Pancreas (tissue), 10 donors: ENCODE measurements around the gene DNAAF5. TPM values are rescaled to one million over a fixed set of nuclear protein-coding genes. Genes with fewer than 3 reads are reported as not detected.
"Not testable (repeated sequence)": the region's sequence is repeated elsewhere in the genome, so short reads cannot be mapped to it uniquely, and the experiment has no call there.

Source experiments
- ATAC-seq, 4 donors: fragments of 200-7000 bp; cut with Tn5 transposase; one replicate each; pipeline versions ENCODE4 v1.8.0 to v1.9.1; 2020; ENCODE audit warnings: mild to moderate bottlenecking in 4 of 4, moderate library complexity in 4 of 4
- DNase-seq, 6 donors: peaks; one replicate each; pipeline ENCODE4 v3.0.0-alpha.2; 2020
- FAIRE-seq: peaks from 2 replicates; lab custom pipeline; 2012; peaks lifted over from hg19 to GRCh38; lab: Jason Lieb, UNC
- H3K27ac ChIP-seq, 4 donors: fragments of 200-600 bp; sonication (generic); 1 replicate in 3 of 4; 2 replicates in 1 of 4; pipeline versions ENCODE4 v1.5.0 to v1.8.0; 2020
- H3K27me3 ChIP-seq, 4 donors: fragments of 200-600 bp; one replicate each; pipeline ENCODE4 v1.8.0; 2021
- H3K36me3 ChIP-seq, 3 donors: fragments of 200-600 bp; sonication (generic) in 1 of 3; one replicate each; pipeline versions ENCODE4 v1.5.0 to v1.8.0; 2020 to 2021
- H3K4me1 ChIP-seq, 3 donors: fragments of 200-600 bp; one replicate each; pipeline ENCODE4 v1.8.0; 2021
- H3K4me3 ChIP-seq, 4 donors: fragments of 200-600 bp; sonication (generic) in 2 of 4; one replicate each; pipeline versions ENCODE4 v1.5.0 to v1.8.0; 2020 to 2021
- H3K9me3 ChIP-seq, 4 donors: fragments of 200-600 bp; one replicate each; pipeline ENCODE4 v1.8.0; 2021
- CTCF ChIP-seq, 4 donors: fragments of 200-600 bp; sonication (generic) in 3 of 4; IDR thresholded peaks; one replicate each; pipeline versions ENCODE4 v1.5.0 to v1.8.0; 2021; ENCODE audit warnings: antibody characterized with exemption in 4 of 4
- WGBS, 2 donors: extraction: QIAGEN DNeasy Blood & Tissue Kit; methylation state at CpG; one replicate each; pipeline ENCODE4 v1.1.7; 2013; 5-methylcytosine and 5-hydroxymethylcytosine counted together
- intact Hi-C, 3 donors: fragments of 100-400 bp; cut with DNase I; formaldehyde crosslinking; loops; one replicate each; pipeline versions ENCODE4 v1.11.1 to v1.14.2; 2022
- polyA plus RNA-seq, 2 donors: library from polyadenylated mRNA; stranded (reverse); fragments of 200-250 nt; gene quantifications; one replicate each; pipeline ENCODE4 v1.2.3, GENCODE V29; 2013
- total RNA-seq, 6 donors: library from RNA; stranded (reverse); fragmentation: NEBNext Ultra II Directional in 4 of 6; extraction: Animal tissue kit (Norgen Biotek cat#: 25700) in 4 of 6; gene quantifications; one replicate each; pipeline versions ENCODE4 v1.2.1 to v1.2.4, GENCODE V29; 2021 to 2023
- donor health status: healthy with polysubstance abuse.
- donor health status: DM: no; HTN: no; CAD: no; lungs with moderate emphysema.
- donor health status: DM: no; HTN: no; CAD: no.
- donor health status: control.
- donor health status: control.
- donor health status: Bipolar disorder and iron deficiency.
- donor health status: DM: yes; HTN: yes; CAD: no.
- donor health status: DM: no; HTN: no; CAD: no.
- donor health status: DM: no; HTN: no; CAD: no.
- donor health status: DM: yes; HTN: yes; CAD: no.

DNAAF5 gene
- total and polyA plus RNA-seq, 8 donors, result 7.7 to 16.6 (median 11.8) TPM

DNA sequence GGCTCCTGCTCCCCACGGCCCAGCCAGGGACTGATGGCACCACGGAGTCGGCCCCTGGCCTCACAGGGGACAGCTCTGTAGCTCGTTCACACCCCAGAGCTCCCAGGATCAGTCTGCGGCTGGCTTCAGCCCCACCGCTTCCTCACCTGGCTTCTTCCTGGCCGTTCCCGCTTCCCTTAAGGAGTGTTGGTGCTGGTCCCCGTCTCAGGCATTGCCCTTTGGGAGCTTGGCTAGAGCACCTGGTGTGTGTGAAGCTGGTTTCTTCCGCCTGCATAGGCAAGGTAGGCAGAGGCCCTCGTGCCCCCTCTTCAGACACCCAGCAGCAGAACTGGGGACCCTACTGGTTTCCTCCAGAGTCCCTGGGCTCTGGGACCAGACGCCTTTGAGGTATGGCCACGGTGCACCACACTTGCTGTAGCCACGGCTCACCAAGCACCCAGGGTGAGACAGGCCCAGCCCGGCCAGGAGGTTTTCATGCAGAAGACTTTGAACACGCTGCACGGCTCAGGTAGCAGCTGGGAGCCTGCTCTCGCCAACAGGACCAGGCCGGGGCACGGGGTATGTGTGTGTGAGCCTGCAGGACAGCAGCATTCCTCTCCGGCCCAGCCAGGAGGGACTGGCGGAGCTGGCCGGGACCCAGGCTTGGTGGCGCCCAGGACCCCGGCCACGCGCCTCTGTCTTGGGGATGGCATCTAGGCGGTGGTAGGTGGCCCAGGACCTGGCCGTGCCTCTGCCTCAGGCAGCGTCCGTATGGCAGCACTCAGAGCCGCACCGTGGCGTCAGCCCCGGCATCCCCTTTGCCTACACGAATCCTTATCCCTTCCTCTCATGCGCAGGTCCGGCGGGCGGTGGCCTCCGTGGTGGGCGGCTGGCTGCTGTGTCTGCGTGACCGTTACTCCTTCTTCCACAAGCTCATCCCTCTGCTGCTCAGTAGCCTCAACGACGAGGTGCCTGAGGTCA is 13.8 kb downstream of the DNAAF5 start:
- H3K27me3 ChIP-seq, result no peaks in the 10 kb centered on the region
- H3K4me1 ChIP-seq, result no peaks in the 10 kb centered on the region
- FAIRE-seq (no peak), DNase-seq (peak in 1 of 6 donors; percentile 62), ATAC-seq (no peak)
- H3K27ac ChIP-seq, result no peak overlapping the region
- H3K9me3 ChIP-seq, result no peaks in the 10 kb centered on the region
- no peak overlapping the region for H3K4me3 ChIP-seq
- 96 to 97% methylated on average over 42 to 46 of the region's 46 CpGs for WGBS, 2 donors
- TF ChIP-seq CTCF (IDR thresholded peaks at IDR 0.05), result no peak
- H3K36me3 ChIP-seq, result peaks cover 0 to 19% (median 0%) of the 10 kb centered on the region in 3 donors
- intact Hi-C loops, result no loop called here

GRCh38 chr7:741191-741671 is 14.7 kb downstream of the DNAAF5 start:
- DNase-seq (peak in 1 of 6 donors; percentile 47), FAIRE-seq (no peak), ATAC-seq (no peak)
- H3K27ac ChIP-seq, result no peak overlapping the region
- intact Hi-C loops, result no loop called here
- H3K27me3 ChIP-seq, result no peaks in the 10 kb centered on the region
- 93 to 94% methylated on average over 17 of the region's 17 CpGs for WGBS, 2 donors
- H3K4me1 ChIP-seq, result no peaks in the 10 kb centered on the region
- TF ChIP-seq CTCF (IDR thresholded peaks at IDR 0.05), result no peak
- H3K9me3 ChIP-seq, result no peaks in the 10 kb centered on the region
- no peak overlapping the region for H3K4me3 ChIP-seq
- peaks cover 0 to 19% (median 0%) of the 10 kb centered on the region in 3 donors for H3K36me3 ChIP-seq

- H3K36me3 ChIP-seq, result peaks cover 0 to 19% (median 0%) of the 10 kb centered on the region in 3 donors
- FAIRE-seq, result no peak
- 89 to 94% methylated on average over 15 of the region's 15 CpGs for WGBS, 2 donors
- no peak overlapping the region for H3K4me3 ChIP-seq
- no peaks in the 10 kb centered on the region for H3K4me1 ChIP-seq
- H3K27me3 ChIP-seq, result no peaks in the 10 kb centered on the region
- peak in 1 of 6 donors; percentile 51 for DNase-seq
- no peak for ATAC-seq
- H3K27ac ChIP-seq, result no peak overlapping the region
- intact Hi-C loops, result no loop called here
- TF ChIP-seq CTCF (IDR thresholded peaks at IDR 0.05), result no peak
- no peaks in the 10 kb centered on the region for H3K9me3 ChIP-seq
Observed at GRCh38 chr7:741850-742249, 15.4 kb downstream of the DNAAF5 start.

- Histone ChIP-seq H3K9me3 (no peaks in the 10 kb centered on the region), H3K27me3 (no peaks in the 10 kb centered on the region), H3K4me1 (no peaks in the 10 kb centered on the region), H3K36me3 (peaks cover 0 to 19% (median 0%) of the 10 kb centered on the region in 3 donors), H3K4me3 (no peak overlapping the region), H3K27ac (no peak overlapping the region)
- FAIRE-seq (no peak), ATAC-seq (no peak), DNase-seq (no peak)
- intact Hi-C loops, result no loop called here
- no peak for TF ChIP-seq CTCF (IDR thresholded peaks at IDR 0.05)
- 85 to 97% methylated on average over 8 of the region's 8 CpGs for WGBS, 2 donors
Observed at GRCh38 chr7:742791-743190, 16.3 kb downstream of the DNAAF5 start.

GRCh38 chr7:743341-744127 is 17.0 kb downstream of the DNAAF5 start:
- peaks cover 0 to 19% (median 0%) of the 10 kb centered on the region in 3 donors for H3K36me3 ChIP-seq
- H3K9me3 ChIP-seq, H3K27ac ChIP-seq, H3K27me3 ChIP-seq, ATAC-seq, H3K4me3 ChIP-seq, intact Hi-C loops, FAIRE-seq, H3K4me1 ChIP-seq: not testable (repeated sequence)
- DNase-seq, result peak in 1 of 6 donors; percentile 18
- WGBS, 2 donors, result 94 to 95% methylated on average over 14 of the region's 14 CpGs

GRCh38 chr7:744128-744520 is 17.6 kb downstream of the DNAAF5 start:
- H3K27me3 ChIP-seq, H3K9me3 ChIP-seq, DNase-seq, H3K4me1 ChIP-seq, FAIRE-seq, H3K4me3 ChIP-seq, ATAC-seq, H3K27ac ChIP-seq, intact Hi-C loops: not testable (repeated sequence)
- 90 to 96% methylated on average over 5 of the region's 5 CpGs for WGBS, 2 donors
- peaks cover 0 to 19% (median 0%) of the 10 kb centered on the region in 3 donors for H3K36me3 ChIP-seq
